Mesendoderm (in vitro differentiated cells): ENCODE measurements around the gene HDAC7.
A peak's percentile ranks its signal among the peaks of the same experiment; 100 is the strongest.

Experiments used
- DNase-seq: peaks from one replicate; pipeline ENCODE4 v3.0.0; 2013
- H2AK5ac ChIP-seq: 2 replicates; pipeline ENCODE4 v1.6.1; 2013; ENCODE audit warnings: low read length, inconsistent platforms
- H2BK120ac ChIP-seq: 2 replicates; pipeline ENCODE4 v1.6.1; 2013; ENCODE audit warnings: low read depth, mild to moderate bottlenecking, low read length, moderate library complexity, mixed read lengths
- H2BK15ac ChIP-seq: replicated peaks from 2 replicates; pipeline ENCODE4 v1.6.1; 2013; ENCODE audit warnings: low read depth, mild to moderate bottlenecking, moderate library complexity
- H2BK5ac ChIP-seq: 2 replicates; pipeline ENCODE4 v1.6.1; 2013; ENCODE audit warnings: low read length, inconsistent platforms
- H3K18ac ChIP-seq: 2 replicates; pipeline ENCODE4 v1.6.1; 2013; ENCODE audit warnings: mild to moderate bottlenecking, low read length, mixed read lengths
- H3K23ac ChIP-seq: one replicate; pipeline ENCODE4 v1.6.1; 2013; ENCODE audit warnings: low read length
- H3K27ac ChIP-seq: 2 replicates; pipeline ENCODE4 v1.5.1; 2013; ENCODE audit warnings: low read depth, mild to moderate bottlenecking, inconsistent platforms, low read length, moderate library complexity
- H3K27me3 ChIP-seq: 2 replicates; pipeline ENCODE4 v1.6.1; 2013; ENCODE audit warnings: low read length, control low read depth, mild to moderate bottlenecking, inconsistent platforms; ENCODE audit not compliant: insufficient read depth, poor library complexity
- H3K36me3 ChIP-seq: 2 replicates; pipeline ENCODE4 v1.6.1; 2013; ENCODE audit warnings: low read length, inconsistent platforms; ENCODE audit not compliant: control insufficient read depth, insufficient read depth
- H3K4ac ChIP-seq: one replicate; pipeline ENCODE4 v1.6.1; 2013; ENCODE audit warnings: low read depth, mild to moderate bottlenecking, low read length, moderate library complexity
- H3K4me1 ChIP-seq: 2 replicates; pipeline ENCODE4 v1.6.1; 2013; ENCODE audit warnings: low read depth, low read length, inconsistent platforms; ENCODE audit not compliant: control insufficient read depth
- H3K4me2 ChIP-seq: 2 replicates; pipeline ENCODE4 v1.6.1; 2013; ENCODE audit warnings: low read length
- H3K4me3 ChIP-seq: 2 replicates; pipeline ENCODE4 v1.5.1; 2013; ENCODE audit warnings: mild to moderate bottlenecking, low read length
- H3K56ac ChIP-seq: one replicate; pipeline ENCODE4 v1.6.1; 2013; ENCODE audit warnings: low read length
- H3K79me1 ChIP-seq: 2 replicates; pipeline ENCODE4 v1.6.1; 2013; ENCODE audit warnings: low read length, inconsistent platforms
- H3K79me2 ChIP-seq: 2 replicates; pipeline ENCODE4 v1.6.1; 2013; ENCODE audit warnings: mild to moderate bottlenecking, low read length; ENCODE audit not compliant: control insufficient read depth, insufficient read depth
- H3K9ac ChIP-seq: 2 replicates; pipeline ENCODE4 v1.6.1; 2013; ENCODE audit warnings: low read length, inconsistent platforms
- H4K5ac ChIP-seq: one replicate; pipeline ENCODE4 v1.6.1; 2013; ENCODE audit warnings: low read length
- H4K8ac ChIP-seq: one replicate; pipeline ENCODE4 v1.6.1; 2013; ENCODE audit warnings: low read depth, mild to moderate bottlenecking, control low read depth, low read length, moderate library complexity
- WGBS: extraction: QIAGEN DNeasy Blood & Tissue Kit; methylation state at CpG from one replicate; pipeline ENCODE4 v1.1.7; 2013; ENCODE audit warnings: low lambda C conversion rate, missing lambda C conversion rate; ENCODE audit not compliant: insufficient coverage; ENCODE audit errors: extremely low coverage; 5-methylcytosine and 5-hydroxymethylcytosine counted together

The HDAC7 gene

GRCh38 chr12:47824635-47825034 is 4.9 kb upstream of the HDAC7 start:
- no peak overlapping the region for H3K18ac ChIP-seq
- H3K4me1 ChIP-seq: peaks cover 20% of the 10 kb centered on the region
- no peaks in the 10 kb centered on the region for H3K79me1 ChIP-seq
- H2BK5ac ChIP-seq: no peak overlapping the region
- H3K27ac ChIP-seq: no peak overlapping the region
- peaks cover 2% of the 10 kb centered on the region for H3K79me2 ChIP-seq
- no peak overlapping the region for H4K8ac ChIP-seq
- no peak overlapping the region for H3K9ac ChIP-seq
- no peak overlapping the region for H3K4me2 ChIP-seq
- H3K36me3 ChIP-seq: no peaks in the 10 kb centered on the region
- no peak for DNase-seq
- H3K23ac ChIP-seq: no peak overlapping the region
- H3K4ac ChIP-seq: no peak overlapping the region
- H3K4me3 ChIP-seq: no peak overlapping the region
- H3K27me3 ChIP-seq: no peaks in the 10 kb centered on the region
- H2BK120ac ChIP-seq: no peak overlapping the region
- WGBS: no CpG with 5 or more reads among the region's 3 CpGs
- H2AK5ac ChIP-seq: no peak overlapping the region
- no peak overlapping the region for H2BK15ac ChIP-seq
- no peak overlapping the region for H3K56ac ChIP-seq
- H4K5ac ChIP-seq: no peak overlapping the region

- Histone ChIP-seq H3K4me2 (no peak overlapping the region), H3K18ac (no peak overlapping the region), H3K4ac (no peak overlapping the region), H4K5ac (no peak overlapping the region), H2BK5ac (no peak overlapping the region), H3K23ac (no peak overlapping the region), H3K36me3 (no peaks in the 10 kb centered on the region), H3K56ac (no peak overlapping the region), H3K4me1 (peaks cover 19% of the 10 kb centered on the region), H3K79me2 (peaks cover 4% of the 10 kb centered on the region), H3K27ac (no peak overlapping the region), H2BK15ac (no peak overlapping the region), H3K27me3 (no peaks in the 10 kb centered on the region), H2BK120ac (no peak overlapping the region), H3K9ac (no peak overlapping the region), H2AK5ac (no peak overlapping the region), H3K4me3 (no peak overlapping the region), H3K79me1 (no peaks in the 10 kb centered on the region), H4K8ac (no peak overlapping the region)
- WGBS: no CpG with 5 or more reads among the region's 2 CpGs
- DNase-seq: no peak
These were observed 4.5 kb upstream of the HDAC7 start for GRCh38 chr12:47824198-47824597.

GRCh38 chr12:47823422-47824086 is 3.9 kb upstream of the HDAC7 start:
- Histone ChIP-seq H3K36me3 (no peaks in the 10 kb centered on the region), H3K79me2 (peaks cover 11% of the 10 kb centered on the region), H3K4me2 (no peak overlapping the region), H3K9ac (no peak overlapping the region), H2BK15ac (no peak overlapping the region), H3K79me1 (peaks cover 1% of the 10 kb centered on the region), H3K56ac (no peak overlapping the region), H3K27me3 (no peaks in the 10 kb centered on the region), H3K27ac (no peak overlapping the region), H3K18ac (no peak overlapping the region), H3K4me3 (no peak overlapping the region), H4K8ac (no peak overlapping the region), H3K4me1 (peaks cover 18% of the 10 kb centered on the region), H3K23ac (no peak overlapping the region), H2BK5ac (no peak overlapping the region), H2BK120ac (no peak overlapping the region), H3K4ac (no peak overlapping the region), H2AK5ac (no peak overlapping the region), H4K5ac (no peak overlapping the region)
- 100% methylated on average over 1 of the region's 5 CpGs for WGBS
- no peak for DNase-seq

GRCh38 chr12:47822863-47823262 is 3.2 kb upstream of the HDAC7 start:
- no CpG with 5 or more reads among the region's 3 CpGs for WGBS
- no peak for DNase-seq
- peaks cover 21% of the 10 kb centered on the region for H3K4me1 ChIP-seq
- H3K79me1 ChIP-seq: peaks cover 6% of the 10 kb centered on the region
- no peak overlapping the region for H4K5ac ChIP-seq
- no peak overlapping the region for H2AK5ac ChIP-seq
- no peak overlapping the region for H3K4ac ChIP-seq
- no peak overlapping the region for H2BK15ac ChIP-seq
- no peak overlapping the region for H3K18ac ChIP-seq
- peak overlapping the region; percentile 44 for H3K56ac ChIP-seq
- H3K79me2 ChIP-seq: peaks cover 17% of the 10 kb centered on the region
- H3K4me2 ChIP-seq: no peak overlapping the region
- no peak overlapping the region for H2BK120ac ChIP-seq
- H3K27ac ChIP-seq: no peak overlapping the region
- no peaks in the 10 kb centered on the region for H3K27me3 ChIP-seq
- no peaks in the 10 kb centered on the region for H3K36me3 ChIP-seq
- no peak overlapping the region for H3K4me3 ChIP-seq
- no peak overlapping the region for H2BK5ac ChIP-seq
- H3K9ac ChIP-seq: no peak overlapping the region
- no peak overlapping the region for H4K8ac ChIP-seq
- no peak overlapping the region for H3K23ac ChIP-seq

- Histone ChIP-seq H3K27ac (no peak overlapping the region), H3K4me2 (no peak overlapping the region), H3K18ac (no peak overlapping the region), H4K5ac (no peak overlapping the region), H3K79me2 (peaks cover 22% of the 10 kb centered on the region), H3K36me3 (no peaks in the 10 kb centered on the region), H3K4me1 (peaks cover 26% of the 10 kb centered on the region), H4K8ac (no peak overlapping the region), H3K4ac (no peak overlapping the region), H2BK120ac (no peak overlapping the region), H2BK5ac (no peak overlapping the region), H3K27me3 (no peaks in the 10 kb centered on the region), H3K4me3 (no peak overlapping the region), H3K9ac (no peak overlapping the region), H3K23ac (no peak overlapping the region), H3K56ac (peak overlapping the region; percentile 44), H2AK5ac (peak overlapping the region; percentile 12), H3K79me1 (peaks cover 9% of the 10 kb centered on the region), H2BK15ac (no peak overlapping the region)
- DNase-seq: no peak
- WGBS: no CpG with 5 or more reads among the region's 2 CpGs
These were observed 2.7 kb upstream of the HDAC7 start for GRCh38 chr12:47822401-47822800.

- Histone ChIP-seq H3K4ac (peak overlapping the region; percentile 93), H3K4me2 (no peak overlapping the region), H2BK120ac (peak overlapping the region; percentile 28), H3K27me3 (no peaks in the 10 kb centered on the region), H3K79me2 (peaks cover 33% of the 10 kb centered on the region), H4K5ac (no peak overlapping the region), H2BK15ac (no peak overlapping the region), H2AK5ac (peak overlapping the region; percentile 77), H3K4me3 (no peak overlapping the region), H2BK5ac (peak overlapping the region; percentile 91), H3K36me3 (no peaks in the 10 kb centered on the region), H3K27ac (peak overlapping the region; percentile 98), H3K23ac (no peak overlapping the region), H3K56ac (peak overlapping the region; percentile 99), H3K9ac (peak overlapping the region; percentile 95), H3K18ac (peak overlapping the region; percentile 90), H3K4me1 (peaks cover 33% of the 10 kb centered on the region), H4K8ac (no peak overlapping the region), H3K79me1 (peaks cover 10% of the 10 kb centered on the region)
- DNase-seq: no peak
- WGBS: no CpG with 5 or more reads among the region's 4 CpGs
These were observed 1.6 kb upstream of the HDAC7 start for GRCh38 chr12:47821346-47821706.
